TTC549 (cell line): ENCODE results near the gene GLP1R.

ENCODE experiments used
- FAIRE-seq: peaks from 2 replicates; lab custom pipeline; 2012; peaks lifted over from hg19 to GRCh38; lab: Jason Lieb, UNC

Gene GLP1R

GRCh38 chr6:39062014-39062740 is 13.6 kb downstream of the GLP1R start:
- FAIRE-seq = no peak

- FAIRE-seq = no peak
These were observed 14.9 kb downstream of the GLP1R start for GRCh38 chr6:39063526-39063925.

- no peak for FAIRE-seq
These were observed 17.0 kb downstream of the GLP1R start for GRCh38 chr6:39065561-39065960.

- no peak for FAIRE-seq
These were observed 19.8 kb downstream of the GLP1R start for GRCh38 chr6:39068391-39068790.

GRCh38 chr6:39072830-39073229 is 24.2 kb downstream of the GLP1R start:
- no peak for FAIRE-seq

GRCh38 chr6:39073471-39074355 is 25.1 kb downstream of the GLP1R start:
- FAIRE-seq = no peak

- FAIRE-seq = no peak
These were observed 25.9 kb downstream of the GLP1R start for GRCh38 chr6:39074486-39074885.

- FAIRE-seq = no peak
These were observed 26.6 kb downstream of the GLP1R start for GRCh38 chr6:39075010-39075686.

- no peak for FAIRE-seq
These were observed 27.4 kb downstream of the GLP1R start for GRCh38 chr6:39075807-39076622.

- no peak for FAIRE-seq
These were observed 28.3 kb downstream of the GLP1R start for GRCh38 chr6:39076623-39077535.

- FAIRE-seq = no peak
These were observed 29.5 kb downstream of the GLP1R start for GRCh38 chr6:39077882-39078594.

GRCh38 chr6:39078695-39079094 is 30.1 kb downstream of the GLP1R start:
- no peak for FAIRE-seq

GRCh38 chr6:39079197-39080125 is 30.9 kb downstream of the GLP1R start:
- no peak for FAIRE-seq

- FAIRE-seq = no peak
These were observed 31.8 kb downstream of the GLP1R start for GRCh38 chr6:39080246-39080875.

GRCh38 chr6:39082310-39082709 is 33.7 kb downstream of the GLP1R start:
- no peak for FAIRE-seq

GRCh38 chr6:39083231-39083634 is 34.7 kb downstream of the GLP1R start:
- no peak for FAIRE-seq

GRCh38 chr6:39084506-39084905 is 35.9 kb downstream of the GLP1R start:
- no peak for FAIRE-seq

GRCh38 chr6:39085129-39085797 is 36.7 kb downstream of the GLP1R start:
- no peak for FAIRE-seq
